ENCODE results near the gene CSTA.

Gene CSTA

DNA sequence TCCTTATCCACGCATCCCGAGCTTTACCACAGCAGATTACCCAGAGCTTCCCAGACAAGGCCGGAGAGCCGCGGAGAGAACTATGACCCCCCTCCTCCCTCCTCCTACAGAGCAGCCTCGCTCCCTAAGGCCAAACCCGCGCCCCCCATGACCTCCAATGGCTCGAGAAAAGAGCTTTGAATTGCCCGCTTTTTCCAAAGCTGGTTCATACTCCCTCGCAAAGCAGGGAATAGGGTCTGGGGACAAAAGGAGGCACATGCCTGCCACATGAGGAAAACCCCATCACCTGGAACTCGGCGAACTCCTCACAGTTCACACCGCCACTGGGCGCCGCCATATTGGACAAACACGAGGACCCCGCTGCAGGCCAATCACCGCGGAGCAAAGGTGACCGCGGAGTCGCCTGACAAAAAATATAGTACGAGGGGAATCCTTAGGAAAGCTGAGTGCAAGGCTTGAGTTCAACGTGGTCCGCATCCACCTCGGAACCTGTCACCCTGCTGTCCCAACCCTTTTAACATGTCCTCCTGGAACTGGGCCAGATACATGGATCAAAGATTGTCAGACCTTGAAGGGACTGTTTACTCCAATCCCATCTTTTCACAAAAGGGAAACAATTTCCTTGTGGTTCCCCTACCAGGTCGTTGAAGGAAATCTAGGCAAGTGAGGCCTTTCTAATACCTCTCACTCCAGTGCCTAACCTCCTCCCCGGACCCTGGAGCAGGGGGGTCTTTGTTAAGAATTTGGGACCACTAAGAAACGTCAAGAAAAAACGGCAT, 58.0 kb downstream of the CSTA start, which contains the start of gene MIX23:
Gene MIX23, minus strand, starts transcription at position 344 of the 779 bp plus-strand sequence. Its CDS starts 7 bp downstream, at position 337.
- TF ChIP-seq CTCF (IDR thresholded peaks at IDR 0.05; ENCODE audit: low read depth, low read length): no peak

GRCh38 chr3:122383771-122384697, 59.0 kb downstream of the CSTA start, which contains the start of gene FAM162A:
Gene FAM162A, plus strand, starts transcription at chr3:122384182. Its CDS starts 84 bp downstream, at chr3:122384266.
- DNase-seq (ENCODE audit: extremely low read depth, low read depth): peak; percentile 61

More for the DNA sequence above, 58.0 kb downstream of the CSTA start, which contains the start of gene MIX23:
- DNase-seq (ENCODE audit: extremely low read depth, low read depth): peak; percentile 31

GRCh38 chr3:122387709-122388108, 62.7 kb downstream of the CSTA start:
- TF ChIP-seq CTCF (IDR thresholded peaks at IDR 0.05; ENCODE audit: low read depth, low read length): no peak
- no peak for DNase-seq (ENCODE audit: extremely low read depth, low read depth)

More at GRCh38 chr3:122383771-122384697, 59.0 kb downstream of the CSTA start, which contains the start of gene FAM162A:
- peak; percentile 55 for TF ChIP-seq CTCF (IDR thresholded peaks at IDR 0.05; ENCODE audit: low read depth, low read length)

GRCh38 chr3:122389197-122389596, 64.1 kb downstream of the CSTA start:
- no peak for DNase-seq (ENCODE audit: extremely low read depth, low read depth)
- TF ChIP-seq CTCF (IDR thresholded peaks at IDR 0.05; ENCODE audit: low read depth, low read length): no peak

GRCh38 chr3:122389892-122390291, 64.8 kb downstream of the CSTA start:
- DNase-seq (ENCODE audit: extremely low read depth, low read depth): no peak
- TF ChIP-seq CTCF (IDR thresholded peaks at IDR 0.05; ENCODE audit: low read depth, low read length): no peak

- TF ChIP-seq CTCF (IDR thresholded peaks at IDR 0.05; ENCODE audit: low read depth, low read length): no peak
- DNase-seq (ENCODE audit: extremely low read depth, low read depth): no peak
Measured at GRCh38 chr3:122390665-122391064, 65.6 kb downstream of the CSTA start.
